Measurements from ENCODE around the gene CABYR. TPM values are rescaled to one million over a fixed set of nuclear protein-coding genes. Genes with fewer than 3 reads are reported as not detected.

The CABYR gene
- total and polyA plus RNA-seq, 8 donors = 0.73 to 9.4 (median 2.6) TPM; not detected in 3

DNA sequence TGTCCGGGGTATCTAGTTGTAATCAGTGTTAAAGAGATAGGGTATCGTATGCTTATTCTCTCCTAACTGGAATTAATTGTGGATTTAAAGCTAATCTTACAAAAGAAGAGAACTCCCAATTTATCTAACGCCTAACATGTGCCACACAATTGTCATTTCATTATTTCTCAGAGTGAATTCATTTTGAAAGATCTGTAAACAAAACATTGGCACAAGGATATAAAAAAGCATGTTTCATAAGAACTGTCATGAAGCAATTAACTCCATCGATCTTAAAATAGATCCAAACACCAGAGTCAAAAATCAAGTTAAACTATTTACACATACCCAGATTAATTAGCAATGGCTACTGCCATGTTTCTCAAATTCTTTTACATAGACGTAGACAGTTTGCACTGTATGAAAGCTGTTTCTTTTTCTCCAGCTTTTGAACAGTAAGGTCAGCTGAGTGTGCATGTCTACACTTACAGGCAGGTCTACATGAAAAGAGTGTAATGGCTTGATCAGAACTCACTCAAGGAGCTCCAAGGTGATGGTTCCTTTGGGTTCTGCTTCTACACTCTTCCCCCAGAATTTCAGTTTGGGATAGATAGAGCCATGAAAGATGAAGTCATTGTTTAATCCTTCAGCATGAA is 38.8 kb downstream of the CABYR start:
- H3K27me3 ChIP-seq = no peaks in the 10 kb centered on the region
- H3K36me3 ChIP-seq = peaks cover 0 to 41% (median 21%) of the 10 kb centered on the region in 4 donors
- H3K4me1 ChIP-seq = peaks cover 0 to 15% (median 4%) of the 10 kb centered on the region in 4 donors
- H3K27ac ChIP-seq = no peak overlapping the region
- DNase-seq = no peak
- TF ChIP-seq, protein P1, sequence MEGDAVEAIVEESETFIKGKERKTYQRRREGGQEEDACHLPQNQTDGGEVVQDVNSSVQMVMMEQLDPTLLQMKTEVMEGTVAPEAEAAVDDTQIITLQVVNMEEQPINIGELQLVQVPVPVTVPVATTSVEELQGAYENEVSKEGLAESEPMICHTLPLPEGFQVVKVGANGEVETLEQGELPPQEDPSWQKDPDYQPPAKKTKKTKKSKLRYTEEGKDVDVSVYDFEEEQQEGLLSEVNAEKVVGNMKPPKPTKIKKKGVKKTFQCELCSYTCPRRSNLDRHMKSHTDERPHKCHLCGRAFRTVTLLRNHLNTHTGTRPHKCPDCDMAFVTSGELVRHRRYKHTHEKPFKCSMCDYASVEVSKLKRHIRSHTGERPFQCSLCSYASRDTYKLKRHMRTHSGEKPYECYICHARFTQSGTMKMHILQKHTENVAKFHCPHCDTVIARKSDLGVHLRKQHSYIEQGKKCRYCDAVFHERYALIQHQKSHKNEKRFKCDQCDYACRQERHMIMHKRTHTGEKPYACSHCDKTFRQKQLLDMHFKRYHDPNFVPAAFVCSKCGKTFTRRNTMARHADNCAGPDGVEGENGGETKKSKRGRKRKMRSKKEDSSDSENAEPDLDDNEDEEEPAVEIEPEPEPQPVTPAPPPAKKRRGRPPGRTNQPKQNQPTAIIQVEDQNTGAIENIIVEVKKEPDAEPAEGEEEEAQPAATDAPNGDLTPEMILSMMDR (IDR thresholded peaks at IDR 0.05) = no peak
- no peak for TF ChIP-seq POLR2A (IDR thresholded peaks at IDR 0.05)
- no peak for TF ChIP-seq POLR2AphosphoS5 (IDR thresholded peaks at IDR 0.05)
- TF ChIP-seq EP300 (IDR thresholded peaks at IDR 0.05) = no peak
- 71 to 81% (median 78%) methylated on average over 5 of the region's 5 CpGs for WGBS, 5 donors
- intact Hi-C loops (cut with DNase I; ENCODE audit: low total_unique reads) = no loop called here
- no peaks in the 10 kb centered on the region for H3K9me3 ChIP-seq
- no peak overlapping the region for H3K4me3 ChIP-seq

DNA sequence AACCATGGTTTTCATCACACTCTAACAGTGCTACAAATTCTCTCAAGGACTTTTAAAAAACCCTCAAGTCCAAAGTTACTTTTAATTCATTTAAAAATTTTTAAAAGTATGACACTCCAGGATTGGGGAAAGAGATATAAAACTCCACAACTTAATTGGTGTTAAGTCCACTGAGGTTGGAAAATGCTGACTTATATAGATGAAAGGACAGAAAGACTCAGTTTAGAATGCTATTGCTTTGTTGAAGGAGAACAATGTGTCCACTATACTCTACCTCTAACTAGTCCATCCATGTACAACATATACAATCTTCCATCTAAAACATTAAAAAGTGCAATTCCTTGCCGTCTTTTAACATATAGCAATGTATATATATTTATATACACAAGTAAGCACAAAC is 41.2 kb downstream of the CABYR start:
- no peaks in the 10 kb centered on the region for H3K27me3 ChIP-seq
- no peak overlapping the region for H3K27ac ChIP-seq
- no peak overlapping the region for H3K4me3 ChIP-seq
- peaks cover 0 to 25% (median 10%) of the 10 kb centered on the region in 4 donors for H3K36me3 ChIP-seq
- DNase-seq = no peak
- intact Hi-C loops (cut with DNase I; ENCODE audit: low total_unique reads) = no loop called here
- WGBS, 5 donors = 87 to 96% (median 92%) methylated on average over 1 of the region's 1 CpG
- no peak for TF ChIP-seq EP300 (IDR thresholded peaks at IDR 0.05)
- TF ChIP-seq POLR2AphosphoS5 (IDR thresholded peaks at IDR 0.05) = no peak
- no peak for TF ChIP-seq POLR2A (IDR thresholded peaks at IDR 0.05)
- TF ChIP-seq, protein P1 (IDR thresholded peaks at IDR 0.05) = no peak
- no peaks in the 10 kb centered on the region for H3K9me3 ChIP-seq
- H3K4me1 ChIP-seq = peaks cover 0 to 15% (median 4%) of the 10 kb centered on the region in 4 donors

DNA sequence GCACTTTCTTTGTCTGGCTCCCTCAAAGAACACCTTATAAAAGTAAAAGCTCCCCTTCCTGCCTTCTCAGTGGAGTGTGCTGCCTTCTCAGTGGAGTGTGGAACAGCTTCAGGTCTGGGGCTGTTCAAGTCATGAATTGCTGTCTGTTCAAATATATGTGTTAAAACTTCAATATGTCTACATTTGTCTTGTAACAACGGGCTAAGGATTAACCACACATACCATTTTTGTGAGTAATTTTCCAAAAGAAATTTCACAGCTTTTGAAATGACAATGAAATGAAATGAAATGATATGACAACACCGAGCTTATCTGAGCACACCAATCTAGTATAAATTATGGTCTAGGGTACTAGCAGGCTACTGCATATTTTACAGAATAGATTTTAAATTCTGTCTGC is 42.9 kb downstream of the CABYR start:
- 76 to 87% (median 80%) methylated on average over 2 of the region's 2 CpGs for WGBS, 5 donors

DNA sequence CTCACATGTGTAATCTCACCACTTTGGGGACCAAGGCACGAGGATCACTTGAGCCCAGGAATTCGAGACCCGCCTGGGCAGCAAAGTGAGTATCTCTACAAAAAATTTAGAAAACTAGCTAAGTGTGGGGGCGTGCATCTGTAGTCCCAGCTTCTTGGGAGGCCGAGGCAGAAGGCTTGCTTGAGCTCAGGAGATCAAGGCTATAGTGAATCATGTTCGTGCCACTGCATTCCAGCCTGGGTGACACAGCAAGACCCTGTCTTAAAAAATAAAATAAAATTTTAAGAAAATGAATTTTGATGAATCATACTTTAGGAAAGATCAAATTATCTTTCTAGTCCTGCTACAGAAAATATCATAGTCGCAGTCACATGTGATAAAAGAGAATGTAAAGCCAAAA is 46.9 kb downstream of the CABYR start:
- H3K27me3 ChIP-seq = no peaks in the 10 kb centered on the region
- DNase-seq = no peak
- WGBS, 5 donors = 94 to 97% (median 96%) methylated on average over 7 of the region's 7 CpGs
- H3K9me3 ChIP-seq = no peaks in the 10 kb centered on the region
- no peak overlapping the region for H3K4me3 ChIP-seq
- intact Hi-C loops (cut with DNase I; ENCODE audit: low total_unique reads) = no loop called here
- peaks cover 0 to 11% (median 7%) of the 10 kb centered on the region in 4 donors for H3K4me1 ChIP-seq
- no peak overlapping the region for H3K27ac ChIP-seq
- H3K36me3 ChIP-seq = peaks cover 0 to 15% (median 9%) of the 10 kb centered on the region in 4 donors
- no peak for TF ChIP-seq POLR2A (IDR thresholded peaks at IDR 0.05)

More for the DNA sequence above, 42.9 kb downstream of the CABYR start:
- H3K4me1 ChIP-seq = peaks cover 0 to 12% (median 3%) of the 10 kb centered on the region in 4 donors
- no peak overlapping the region for H3K4me3 ChIP-seq
- peaks cover 0 to 31% (median 17%) of the 10 kb centered on the region in 4 donors for H3K36me3 ChIP-seq
- no peaks in the 10 kb centered on the region for H3K27me3 ChIP-seq
- DNase-seq = no peak
- intact Hi-C loops (cut with DNase I; ENCODE audit: low total_unique reads) = no loop called here
- TF ChIP-seq, protein P1 (IDR thresholded peaks at IDR 0.05) = no peak
- no peak for TF ChIP-seq EP300 (IDR thresholded peaks at IDR 0.05)
- no peak for TF ChIP-seq POLR2AphosphoS5 (IDR thresholded peaks at IDR 0.05)
- no peak for TF ChIP-seq POLR2A (IDR thresholded peaks at IDR 0.05)
- no peaks in the 10 kb centered on the region for H3K9me3 ChIP-seq
- no peak overlapping the region for H3K27ac ChIP-seq

DNA sequence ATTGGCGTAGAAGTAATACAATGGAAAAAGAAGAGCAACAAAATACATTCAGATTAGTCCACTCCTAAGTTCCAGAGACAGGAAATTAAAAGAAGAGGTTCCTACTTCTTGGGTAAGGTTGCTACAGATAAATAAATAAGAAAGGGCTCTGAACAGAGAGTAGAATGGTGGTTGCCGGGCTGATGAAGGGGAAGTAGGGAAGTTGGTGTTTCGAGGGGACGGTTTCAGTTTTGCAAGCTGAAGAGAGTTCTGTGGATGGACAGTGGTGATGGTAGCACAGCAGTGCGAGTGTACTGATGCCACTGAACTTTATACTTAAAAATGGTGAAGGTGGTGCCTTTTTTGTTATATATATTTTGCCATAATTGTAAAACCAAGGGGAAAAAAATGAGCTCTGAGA is 48.2 kb downstream of the CABYR start:
- DNase-seq = no peak
- no peak for TF ChIP-seq POLR2AphosphoS5 (IDR thresholded peaks at IDR 0.05)
- TF ChIP-seq, protein P1 (IDR thresholded peaks at IDR 0.05) = no peak
- TF ChIP-seq POLR2A (IDR thresholded peaks at IDR 0.05) = no peak
- no peak for TF ChIP-seq EP300 (IDR thresholded peaks at IDR 0.05)
- intact Hi-C loops (cut with DNase I; ENCODE audit: low total_unique reads) = no loop called here
- Histone ChIP-seq H3K4me1 (peaks cover 0 to 11% (median 7%) of the 10 kb centered on the region in 4 donors), H3K36me3 (peaks cover 0 to 7% (median 6%) of the 10 kb centered on the region in 4 donors), H3K9me3 (no peaks in the 10 kb centered on the region), H3K27ac (no peak overlapping the region), H3K4me3 (no peak overlapping the region), H3K27me3 (no peaks in the 10 kb centered on the region)
- whole genome bisulfite sequencing, 5 donors = 79 to 94% (median 90%) methylated on average over 5 of the region's 5 CpGs

All from stomach (tissue), 9 donors.